Kasumi-1 (cell line): ENCODE results near the gene S1PR4.
"Not testable (repeated sequence)": the region's sequence is repeated elsewhere in the genome, so short reads cannot be mapped to it uniquely, and the experiment has no call there.

ENCODE experiments used
- DNase-seq, 2 experiments: peaks; one replicate each; lab custom pipeline; 2025; lab: John Stamatoyannopoulos, UW

S1PR4 gene

DNA sequence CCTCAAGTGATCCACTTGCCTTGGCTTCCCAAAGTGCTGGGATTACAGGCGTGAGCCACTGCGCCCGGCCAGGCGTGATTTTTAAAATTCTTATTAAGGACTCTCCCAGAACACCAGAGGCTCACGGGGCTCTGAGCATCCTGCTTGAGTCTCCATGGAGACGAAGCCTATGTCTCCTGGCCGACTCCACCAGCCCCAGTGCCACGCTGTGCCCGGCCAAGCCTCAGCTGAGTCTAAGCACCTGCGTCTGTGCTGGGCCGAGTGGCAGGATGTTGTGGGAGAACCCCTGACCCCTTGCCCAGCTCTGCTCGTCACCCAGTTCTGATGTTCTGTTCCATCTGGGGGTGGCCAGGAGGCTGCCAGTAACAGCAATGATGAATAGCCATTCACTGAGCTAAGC is 42.0 kb downstream of the S1PR4 start:
- no peak for DNase-seq

DNA sequence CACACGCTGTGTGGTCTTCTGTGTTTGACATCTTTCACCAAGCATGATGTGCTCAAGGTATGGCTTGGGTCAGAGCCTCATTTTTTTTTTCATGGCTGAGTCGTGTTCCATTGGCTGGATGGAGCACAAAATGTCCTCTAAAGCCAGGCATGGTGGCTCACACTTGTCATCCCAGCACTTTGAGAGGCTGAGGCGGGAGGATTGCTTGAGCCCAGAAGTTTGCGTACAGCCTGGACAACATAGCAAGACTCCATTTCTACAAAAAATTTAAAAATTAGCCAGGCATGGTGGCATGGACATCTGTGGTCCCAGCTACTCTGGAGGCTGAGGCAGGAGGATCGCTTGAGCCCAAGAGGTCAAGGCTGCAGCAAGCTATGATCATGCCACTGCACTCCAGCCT is 43.0 kb downstream of the S1PR4 start:
- DNase-seq, result not testable (repeated sequence)

DNA sequence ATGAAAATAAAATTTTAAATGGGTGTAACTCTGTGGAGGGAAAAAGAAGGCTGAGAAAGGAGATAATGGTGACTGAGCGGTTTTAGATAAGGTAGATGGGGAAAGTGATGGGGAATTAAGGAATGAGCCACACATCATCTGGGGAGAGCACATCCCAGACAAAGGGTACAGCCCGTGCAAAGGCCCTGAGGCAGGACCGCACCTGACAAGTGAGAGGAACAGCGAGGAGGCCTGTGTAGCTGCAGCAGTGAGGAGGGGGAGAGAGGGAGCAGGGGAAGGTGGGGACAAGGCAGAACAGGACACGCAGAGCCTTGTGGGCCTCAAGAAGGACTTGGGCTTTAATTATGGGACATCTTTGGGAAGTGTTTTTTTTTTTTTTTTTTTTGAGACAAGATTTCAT is 44.1 kb downstream of the S1PR4 start:
- DNase-seq, result no peak

DNA sequence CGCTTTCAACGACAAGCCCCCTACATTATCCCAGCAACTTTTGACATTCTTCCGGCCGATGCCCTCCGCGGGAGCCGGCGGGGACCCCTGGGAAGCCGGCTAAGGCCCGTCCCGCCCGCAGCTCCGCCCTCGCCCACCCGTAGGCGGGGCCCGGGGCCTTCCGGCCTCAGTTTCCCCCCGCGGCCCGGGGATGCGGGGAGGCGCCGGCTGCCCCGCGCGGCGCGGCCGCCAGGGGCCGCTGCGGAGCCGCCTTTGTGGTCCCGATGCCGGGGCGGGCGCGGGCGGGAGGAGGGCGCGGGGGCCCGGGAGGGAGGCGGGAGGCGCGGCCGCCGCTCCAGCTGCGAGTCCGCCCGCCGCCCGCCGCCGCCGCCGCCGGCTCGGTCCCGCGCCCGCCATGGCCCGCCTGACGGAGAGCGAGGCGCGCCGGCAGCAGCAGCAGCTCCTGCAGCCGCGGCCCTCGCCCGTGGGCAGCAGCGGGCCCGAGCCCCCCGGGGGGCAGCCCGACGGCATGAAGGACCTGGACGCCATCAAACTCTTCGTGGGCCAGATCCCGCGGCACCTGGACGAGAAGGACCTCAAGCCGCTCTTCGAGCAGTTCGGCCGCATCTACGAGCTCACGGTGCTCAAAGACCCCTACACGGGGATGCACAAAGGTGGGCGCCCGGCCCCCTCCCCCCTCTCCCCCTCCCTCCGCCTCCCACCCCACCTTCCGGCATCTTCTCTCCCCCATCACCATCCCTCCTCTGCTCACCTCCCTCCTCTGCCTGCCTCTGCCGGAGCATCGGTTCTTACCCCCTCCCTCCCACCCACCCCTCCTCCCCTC is 46.0 kb downstream of the S1PR4 start, which contains the start of gene CELF5:
TSS of gene CELF5 (plus strand) at position 316 of the 823 bp plus-strand sequence. CDS start at position 395, 79 bp downstream.
- no peak for DNase-seq

DNA sequence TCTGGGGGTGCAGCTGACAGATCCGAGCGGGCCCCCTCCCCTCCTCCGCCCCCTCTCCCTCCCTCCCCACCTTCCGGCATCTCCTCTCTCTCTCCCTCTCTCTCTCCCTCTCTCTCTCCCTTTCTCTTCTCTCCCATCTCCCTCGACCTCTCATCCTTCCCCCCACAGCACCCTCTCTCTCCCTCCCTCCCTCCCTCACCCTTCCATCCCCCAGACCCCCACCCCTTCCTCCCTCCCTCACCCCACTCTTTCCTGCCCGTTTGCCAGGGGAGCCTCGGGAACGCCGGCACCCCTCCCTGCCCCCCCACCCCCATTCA is 46.6 kb downstream of the S1PR4 start:
- no peak for DNase-seq

DNA sequence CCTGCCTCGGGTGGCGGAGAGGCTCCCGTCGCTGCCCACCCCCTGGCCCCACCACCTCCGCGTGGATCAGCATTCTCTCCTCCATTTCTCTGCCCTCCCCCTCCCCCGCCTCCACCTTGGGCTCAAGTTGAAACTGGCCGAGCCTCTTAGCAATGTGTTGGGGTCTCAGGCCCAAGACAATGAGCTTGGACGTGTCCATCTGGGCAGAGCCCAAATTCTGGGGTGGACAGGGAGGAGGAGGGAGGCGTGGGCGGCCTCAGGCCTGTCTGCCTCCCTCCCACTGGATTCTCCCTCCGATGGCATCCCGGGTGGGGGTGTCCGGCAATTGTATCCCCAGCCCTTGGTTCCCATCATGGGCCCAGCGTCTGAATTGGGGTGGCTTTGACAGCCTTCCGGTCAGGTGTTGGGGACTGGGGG is 47.1 kb downstream of the S1PR4 start:
- no peak for DNase-seq

DNA sequence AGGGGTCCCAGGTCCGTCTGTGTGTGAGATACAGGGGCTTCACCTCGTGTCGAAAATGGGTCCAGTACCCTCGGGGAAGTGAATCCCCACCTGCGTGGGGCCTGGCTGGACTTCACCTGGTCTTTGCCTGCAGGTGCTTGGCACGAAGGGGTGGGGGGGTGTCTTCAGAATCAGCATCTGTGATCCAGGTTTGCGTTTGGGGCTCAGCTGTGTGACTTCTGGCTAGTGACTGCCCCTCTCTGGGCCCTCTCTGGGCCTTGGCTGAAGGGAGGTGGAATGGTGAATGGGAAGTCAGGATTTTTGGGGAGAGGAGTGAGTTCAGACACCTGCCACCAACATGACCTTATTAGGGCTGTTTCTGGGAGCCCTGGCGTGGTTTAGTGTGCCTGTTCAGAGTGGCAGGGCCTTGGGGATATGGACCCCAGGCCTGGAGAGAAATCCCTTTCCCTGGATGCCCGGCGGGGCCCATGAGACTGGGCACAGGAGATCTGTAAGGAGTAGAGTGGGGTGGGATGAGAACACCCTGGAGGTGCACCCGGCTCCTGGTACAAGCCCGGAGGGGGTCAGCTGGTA is 48.6 kb downstream of the S1PR4 start:
- DNase-seq, result no peak

DNA sequence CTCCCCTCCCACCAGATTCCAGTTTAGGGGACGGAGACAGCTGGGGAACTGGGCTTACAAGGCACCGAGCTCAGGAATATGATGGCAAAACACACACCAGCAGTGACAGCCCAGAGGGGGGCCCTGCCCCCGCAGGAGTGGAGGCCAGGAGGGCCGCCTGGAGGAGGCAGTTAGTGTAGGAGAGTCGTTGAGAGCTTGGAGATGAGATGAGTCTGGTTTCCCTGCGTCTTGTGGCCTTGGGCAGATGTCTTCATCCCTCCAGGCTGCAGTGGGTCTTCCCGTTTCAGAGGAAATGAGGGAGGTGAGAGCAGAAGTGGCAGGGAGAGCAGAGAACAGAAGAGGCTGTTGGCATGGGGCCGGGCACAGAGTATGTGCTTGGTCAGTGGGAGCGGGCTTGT is 50.8 kb downstream of the S1PR4 start:
- no peak for DNase-seq
